K562 (cell line): Measurements from ENCODE around the gene SLC16A4. TPM values are rescaled to one million over a fixed set of nuclear protein-coding genes. Genes with fewer than 3 reads are reported as not detected.
A peak's percentile ranks its signal among the peaks of the same experiment; 100 is the strongest.

Experiments
- ASH1L ChIP-seq: fragments of 450-650 bp; IDR thresholded peaks from 2 replicates; pipeline ENCODE4 v1.6.1; 2018; ENCODE audit warnings: borderline replicate concordance, mild to moderate bottlenecking, low read depth; ENCODE audit not compliant: partially characterized antibody
- ATF6 ChIP-seq: sonication (generic); formaldehyde crosslinking; IDR thresholded peaks from 2 replicates; pipeline ENCODE4 v1.4.0; 2020; ENCODE audit warnings: mild to moderate bottlenecking, missing genetic modification reagents
- ATF7 ChIP-seq: fragments of 450-650 bp; IDR thresholded peaks from 2 replicates; pipeline ENCODE4 v1.7.1; 2014; ENCODE audit warnings: mild to moderate bottlenecking, moderate library complexity
- CBFA2T2 ChIP-seq: fragments of 450-650 bp; conservative IDR thresholded peaks from 2 replicates; pipeline ENCODE4 v1.6.1; 2017; ENCODE audit warnings: mild to moderate bottlenecking
- CHD2 ChIP-seq: IDR thresholded peaks from 2 replicates; pipeline ENCODE4 v1.6.1; 2011; ENCODE audit warnings: low read depth, low read length
- EP300 ChIP-seq: IDR thresholded peaks from 2 replicates; pipeline ENCODE4 v1.6.1; 2012; ENCODE audit warnings: low read length, improper control_type of control experiment
- FUS ChIP-seq: fragments of 200-400 bp; formaldehyde crosslinking; optimal IDR thresholded peaks from 2 replicates; pipeline ENCODE3; 2017; ENCODE audit warnings: low read depth, low read length
- IFI16 ChIP-seq: fragments of 250-450 bp; sonication (Bioruptor Pico); IDR thresholded peaks from 2 replicates; pipeline ENCODE4 v2.1.2; 2022; ENCODE audit warnings: mild to moderate bottlenecking, inconsistent platforms
- MAFK ChIP-seq: IDR thresholded peaks from 2 replicates; pipeline ENCODE4 v1.6.1; 2011; ENCODE audit warnings: low read length, improper control_type of control experiment
- MCM7 ChIP-seq, 2 experiments: fragments of 450-650 bp; IDR thresholded peaks; 2 replicates each; pipeline ENCODE4 v1.6.1; 2016 to 2018
- MEIS2 ChIP-seq: fragments of 450-650 bp; IDR thresholded peaks from 2 replicates; pipeline ENCODE4 v1.6.1; 2014; ENCODE audit warnings: mild to moderate bottlenecking; ENCODE audit not compliant: partially characterized antibody
- MTA3 ChIP-seq: fragments of 450-650 bp; formaldehyde crosslinking; IDR thresholded peaks from 2 replicates; pipeline ENCODE4 v1.6.1; 2017; ENCODE audit warnings: mild to moderate bottlenecking, borderline replicate concordance
- NONO ChIP-seq, 2 experiments: fragments of 200-400 bp in 1 of 2; fragments of 450-650 bp in 1 of 2; formaldehyde crosslinking in 1 of 2; IDR thresholded peaks; 2 replicates each; pipeline ENCODE4 v1.6.1; 2017; ENCODE audit warnings: low read depth in 2 of 2, mild to moderate bottlenecking in 2 of 2, moderate library complexity in 2 of 2, low read length in 1 of 2
- POLR2AphosphoS5 ChIP-seq: IDR thresholded peaks from 2 replicates; pipeline ENCODE4 v1.6.1; 2011; ENCODE audit warnings: mild to moderate bottlenecking, low read depth, low read length, moderate library complexity; ENCODE audit not compliant: control insufficient read depth, insufficient read depth
- RCOR1 ChIP-seq, 2 experiments: IDR thresholded peaks; 2 replicates each; pipeline ENCODE4 v1.6.1; 2012; ENCODE audit warnings: low read depth in 2 of 2, low read length in 2 of 2, borderline replicate concordance in 1 of 2, improper control_type of control experiment in 1 of 2
- RNF2 ChIP-seq: sonication (generic); IDR thresholded peaks from 2 replicates; pipeline ENCODE4 v1.6.1; 2016
- SMAD4 ChIP-seq: fragments of 250-450 bp; sonication (Bioruptor Pico); conservative IDR thresholded peaks from 2 replicates; pipeline ENCODE4 v1.8.0; 2021; ENCODE audit warnings: inconsistent platforms, mild to moderate bottlenecking, moderate library complexity
- SUPT5H ChIP-seq: fragments of 450-650 bp; IDR thresholded peaks from 2 replicates; pipeline ENCODE4 v1.6.1; 2016
- THRAP3 ChIP-seq: fragments of 450-650 bp; IDR thresholded peaks from 2 replicates; pipeline ENCODE4 v1.6.1; 2016; ENCODE audit warnings: mild to moderate bottlenecking, inconsistent platforms, borderline replicate concordance
- ZNF253 ChIP-seq: fragments of 250-450 bp; sonication (Bioruptor Pico); conservative IDR thresholded peaks from 2 replicates; pipeline ENCODE4 v1.6.1; 2021; ENCODE audit warnings: mild to moderate bottlenecking
- ZNF347 ChIP-seq: fragments of 450-650 bp; formaldehyde crosslinking; IDR thresholded peaks from 2 replicates; pipeline ENCODE4 v1.4.0; 2020; ENCODE audit warnings: low read depth, mild to moderate bottlenecking, moderate library complexity
- ZNF511 ChIP-seq: sonication (generic); formaldehyde crosslinking; IDR thresholded peaks from 2 replicates; pipeline ENCODE4 v1.8.0; 2022; ENCODE audit warnings: mild to moderate bottlenecking, missing genetic modification reagents
- ZNF639 ChIP-seq, 2 experiments: fragments of 200-800 bp in 1 of 2; sonication (Bioruptor generic) in 1 of 2; sonication (generic) in 1 of 2; formaldehyde crosslinking in 1 of 2; IDR thresholded peaks in 1 of 2; conservative IDR thresholded peaks in 1 of 2; 2 replicates each; pipeline versions ENCODE4 v1.5.0 to v1.6.1; 2016 to 2020; ENCODE audit warnings: missing compliant biosample characterization in 1 of 2, missing genetic modification characterization in 1 of 2, missing genetic modification reagents in 1 of 2
- polyA plus RNA-seq, 8 experiments: library from polyadenylated mRNA; depleted of rRNA in 4 of 8; stranded (reverse) in 5 of 8; unstranded in 3 of 8; fragments of >200 nt; fragmentation: Nextera tagmentation in 2 of 8; fragmentation: Illumina TruSeq in 1 of 8; extraction: Ambion mirVana in 2 of 8; extraction: Trizol in 1 of 8; gene quantifications; 2 replicates each; pipeline versions ENCODE4 v1.2.1 to v1.2.3, GENCODE V29; 2011 to 2014; ENCODE audit warnings: inconsistent platforms in 1 of 8, missing spikeins in 1 of 8
- total RNA-seq, 7 experiments: library from RNA; depleted of rRNA in 6 of 7; stranded (reverse); fragments of >200 nt in 6 of 7; fragmentation: Illumina TruSeq in 2 of 7; extraction: Trizol in 2 of 7; gene quantifications; 2 replicates each; pipeline versions ENCODE4 v1.2.1 to v1.2.3, GENCODE V29; 2011 to 2021; ENCODE audit warnings: low replicate concordance in 1 of 7
- TF ChIP-seq, protein P1 (sequence below): sonication (generic); formaldehyde crosslinking; IDR thresholded peaks from 2 replicates; pipeline ENCODE4 v1.9.0; 2022; ENCODE audit warnings: mild to moderate bottlenecking, missing genetic modification reagents

Gene SLC16A4
- total and polyA plus RNA-seq, 9 of the 15 experiments (the other 6 are each of a cell fraction or from before 2014, with no cell fraction given) = 0.04 to 0.31 (median 0.18) TPM; not detected in 1

DNA sequence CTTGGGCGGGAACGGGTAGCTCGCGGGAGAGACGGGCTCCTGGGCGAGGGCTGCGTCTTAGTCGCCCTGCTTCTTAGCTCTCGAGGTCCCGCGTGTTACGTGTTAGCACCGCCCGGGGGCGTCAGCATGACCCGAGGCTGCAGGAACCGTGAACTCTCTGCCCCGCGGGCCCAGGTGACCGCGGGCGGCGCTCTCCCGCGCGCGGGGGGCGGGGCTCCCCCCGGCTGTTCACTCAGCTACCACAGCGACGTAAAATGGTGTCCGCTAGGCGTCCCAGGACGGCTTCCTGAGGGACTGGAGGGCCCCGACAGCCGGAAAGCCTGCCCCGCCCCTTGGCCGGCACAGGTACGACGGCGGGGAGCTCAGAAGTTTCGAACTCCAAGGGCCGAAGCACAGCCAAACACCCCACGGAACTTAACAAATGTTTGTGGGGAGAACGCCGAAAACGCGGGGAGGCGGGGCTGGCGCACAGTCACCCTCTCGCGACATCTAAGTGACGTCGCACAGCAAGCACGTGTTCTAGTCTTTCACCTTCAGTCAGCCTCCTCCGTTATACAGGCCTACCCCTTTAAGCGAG, 52.4 kb downstream of the SLC16A4 start (continued):
- TF ChIP-seq ATF7 (peak; percentile 91), IFI16 (CRISPR knock-in tag) (no peak), ZNF511 (CRISPR knock-in tag) (peak; percentile 71), MTA3 (peak; percentile 94), RCOR1 (IDR thresholded peaks at IDR 0.05; ENCODE audit: borderline replicate concordance in 1 of 2, low read depth in 2 of 2, low read length in 2 of 2) (0 out of 4 replicates have a peak, but pooled peaks of 1 of the 2 experiments have one; percentile 33), ATF6 (peak; percentile 77; the same call in 1 of the 2 replicates), RNF2 (peak; percentile 93), CHD2 (no peak), MEIS2 (no peak), MAFK (no peak; the same call in 1 of the 2 replicates), NONO (IDR thresholded peaks at IDR 0.05; ENCODE audit: low read depth in 2 of 2, low read length in 1 of 2) (peak in 1 of 2 experiments; percentile 79; a peak in 3 of 4 replicates), CBFA2T2 (no peak), ASH1L (no peak), MCM7 (IDR thresholded peaks at IDR 0.05) (no peak), FUS (peak; percentile 84), EP300 (peak; percentile 38; the same call in 1 of the 2 replicates), THRAP3 (no peak), SMAD4 (CRISPR knock-in tag) (peak; percentile 90), ZNF347 (CRISPR knock-in tag) (no peak), ZNF253 (CRISPR knock-in tag) (no peak), SUPT5H (peak; percentile 91), ZNF639 (CRISPR knock-in tag; conservative IDR thresholded peaks at IDR 0.05 in 1 of 2, IDR thresholded peaks at IDR 0.05 in 1 of 2) (peak in 1 of 2 experiments; percentile 93; a peak in 2 of 4 replicates), POLR2AphosphoS5 (peak; percentile 52; the same call in 1 of the 2 replicates)
- TF ChIP-seq, protein P1, sequence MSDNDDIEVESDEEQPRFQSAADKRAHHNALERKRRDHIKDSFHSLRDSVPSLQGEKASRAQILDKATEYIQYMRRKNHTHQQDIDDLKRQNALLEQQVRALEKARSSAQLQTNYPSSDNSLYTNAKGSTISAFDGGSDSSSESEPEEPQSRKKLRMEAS (CRISPR knock-in tag) = peak; percentile 93
